MCF 10A (cell line): Measurements from ENCODE around the gene IFT25. TPM values are rescaled to one million over a fixed set of nuclear protein-coding genes. Genes with fewer than 3 reads are reported as not detected.

Experiments used
- BruUV-seq: library from RNA; stranded (reverse); fragments of 400-500 nt; replicated peaks from 2 replicates; lab custom pipeline; 2021; lab: Mats Ljungman, UMichigan
- CTCF ChIA-PET: fragments of 300-600 bp; sonication (Branson Sonifier 250); formaldehyde crosslinking; extraction: SDS; loops from one replicate; lab custom pipeline; 2021; ENCODE audit warnings: antibody characterized with exemption, inconsistent platforms; lab: Yijun Ruan, JAX
- POLR2A ChIA-PET: fragments of 300-600, 350-650 bp; sonication (Branson Sonifier 250); formaldehyde crosslinking; extraction: SDS; loops from one replicate; lab custom pipeline; 2020; ENCODE audit warnings: antibody characterized with exemption, inconsistent platforms; lab: Yijun Ruan, JAX
- DNase-seq: peaks from one replicate; pipeline ENCODE4 v3.0.0-alpha.2; 2018; ENCODE audit not compliant: unreplicated experiment
- H3K27ac Mint-ChIP-seq: one replicate; pipeline ENCODE4 v1.8.0; 2022; ENCODE audit warnings: mild to moderate bottlenecking, low read depth, mixed read lengths; ENCODE audit not compliant: unreplicated experiment
- H3K27me3 Mint-ChIP-seq: one replicate; pipeline ENCODE4 v1.8.0; 2022; ENCODE audit warnings: mixed read lengths; ENCODE audit not compliant: insufficient read depth, unreplicated experiment
- H3K36me3 Mint-ChIP-seq: one replicate; pipeline ENCODE4 v1.8.0; 2022; ENCODE audit warnings: mild to moderate bottlenecking, moderate library complexity, mixed read lengths; ENCODE audit not compliant: insufficient read depth, unreplicated experiment
- H3K4me1 Mint-ChIP-seq: one replicate; pipeline ENCODE4 v1.8.0; 2022; ENCODE audit warnings: mixed read lengths; ENCODE audit not compliant: insufficient read depth, unreplicated experiment
- H3K4me3 Mint-ChIP-seq: one replicate; pipeline ENCODE4 v1.8.0; 2022; ENCODE audit warnings: mild to moderate bottlenecking, moderate library complexity, mixed read lengths; ENCODE audit not compliant: unreplicated experiment
- H3K9me3 Mint-ChIP-seq: one replicate; pipeline ENCODE4 v1.8.0; 2022; ENCODE audit warnings: mixed read lengths; ENCODE audit not compliant: unreplicated experiment
- intact Hi-C: fragments of 100-400 bp; cut with micrococcal nuclease; formaldehyde crosslinking; loops from 2 replicates; pipeline ENCODE4 v1.14.1; 2022
- total RNA-seq: library from RNA; stranded (reverse); gene quantifications from 2 replicates; pipeline ENCODE4 v1.2.3, GENCODE V29; 2022
- TF ChIP-seq, protein P1 (sequence below): fragments of 200-600 bp; IDR thresholded peaks from one replicate; pipeline ENCODE4 v1.8.0; 2022; ENCODE audit warnings: antibody characterized with exemption, mild to moderate bottlenecking; ENCODE audit not compliant: unreplicated experiment

The IFT25 gene
- total RNA-seq, 1 experiment from 2014 or later: 22.3 TPM

DNA sequence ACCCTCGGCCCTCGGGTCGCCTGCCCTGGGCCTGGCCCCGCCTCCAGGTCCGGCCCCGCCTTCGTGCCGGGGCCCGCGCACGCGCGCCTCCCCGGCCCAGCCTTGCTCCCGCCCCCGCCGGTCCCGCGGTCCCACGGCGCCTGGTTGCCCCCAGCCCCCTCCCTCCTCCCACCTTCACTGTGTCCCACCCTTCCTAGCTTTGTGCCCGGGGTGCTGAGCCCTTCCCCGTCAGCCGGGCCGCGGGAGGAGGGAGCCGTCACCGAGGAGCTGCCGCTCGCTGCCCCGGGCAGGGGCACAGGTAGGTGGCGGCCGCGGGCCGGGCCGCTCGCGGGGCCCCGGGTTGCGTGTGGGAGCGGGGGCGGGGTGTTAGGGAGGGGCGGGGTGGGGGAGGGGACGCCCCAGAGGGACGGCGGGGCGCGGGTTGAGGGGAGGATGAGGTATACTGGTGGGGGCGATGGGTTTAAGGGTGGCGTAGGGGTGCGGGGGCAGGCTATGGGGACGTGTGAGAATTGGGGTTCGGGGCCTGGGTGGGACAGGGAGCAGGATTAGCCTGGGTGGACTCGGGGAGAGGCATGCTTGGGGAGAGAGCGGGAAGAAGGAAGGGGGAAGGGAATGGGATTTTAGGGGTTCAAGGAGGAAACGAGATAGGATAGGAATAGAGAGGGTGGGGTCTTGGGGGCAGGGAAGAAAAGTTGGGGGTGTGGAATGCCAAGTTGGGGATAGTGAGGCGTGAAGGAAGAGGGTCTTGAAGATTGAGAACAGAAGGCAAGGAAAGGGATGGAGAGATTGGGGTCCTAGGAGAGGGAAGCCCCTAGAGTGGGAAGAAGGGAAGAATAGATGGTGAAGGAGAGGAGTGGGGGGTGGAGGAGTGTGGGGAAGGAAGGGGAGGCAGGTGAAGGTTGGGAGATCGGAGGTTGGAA, 1.0 kb upstream of the IFT25 start, which contains the start of gene LRRC42:
TSS of gene LRRC42 (plus strand) at position 99 of the 920 bp plus-strand sequence. CDS start 5,650 bp downstream, outside the sequence.
- BruUV-seq: no TSS peak
- ChIA-PET POLR2A (interaction anchor here (0.6 to 3.2 kb wide), 17 partner anchors 10 to 541 kb away, joined by 3 to 35 read pairs (median 12); partner anchors contain the start of genes TCEANC2, TMEM59 and YIPF1), CTCF (interaction anchor here (0.6 to 5.9 kb wide), 14 partner anchors 10 to 102 kb away, joined by 3 to 59 read pairs (median 6); no protein-coding TSS in a partner anchor)
- no peak for DNase-seq
- H3K4me1 Mint-ChIP-seq: peaks cover 36% of the 10 kb centered on the region
- H3K4me3 Mint-ChIP-seq: peak within 1 kb of the TSS; percentile 85
- peaks cover 12% of the 10 kb centered on the region for H3K36me3 Mint-ChIP-seq
- TF ChIP-seq, protein P1, sequence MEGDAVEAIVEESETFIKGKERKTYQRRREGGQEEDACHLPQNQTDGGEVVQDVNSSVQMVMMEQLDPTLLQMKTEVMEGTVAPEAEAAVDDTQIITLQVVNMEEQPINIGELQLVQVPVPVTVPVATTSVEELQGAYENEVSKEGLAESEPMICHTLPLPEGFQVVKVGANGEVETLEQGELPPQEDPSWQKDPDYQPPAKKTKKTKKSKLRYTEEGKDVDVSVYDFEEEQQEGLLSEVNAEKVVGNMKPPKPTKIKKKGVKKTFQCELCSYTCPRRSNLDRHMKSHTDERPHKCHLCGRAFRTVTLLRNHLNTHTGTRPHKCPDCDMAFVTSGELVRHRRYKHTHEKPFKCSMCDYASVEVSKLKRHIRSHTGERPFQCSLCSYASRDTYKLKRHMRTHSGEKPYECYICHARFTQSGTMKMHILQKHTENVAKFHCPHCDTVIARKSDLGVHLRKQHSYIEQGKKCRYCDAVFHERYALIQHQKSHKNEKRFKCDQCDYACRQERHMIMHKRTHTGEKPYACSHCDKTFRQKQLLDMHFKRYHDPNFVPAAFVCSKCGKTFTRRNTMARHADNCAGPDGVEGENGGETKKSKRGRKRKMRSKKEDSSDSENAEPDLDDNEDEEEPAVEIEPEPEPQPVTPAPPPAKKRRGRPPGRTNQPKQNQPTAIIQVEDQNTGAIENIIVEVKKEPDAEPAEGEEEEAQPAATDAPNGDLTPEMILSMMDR: peak; percentile 16
- intact Hi-C loops: no loop called here
- peak within 1 kb of the TSS; percentile 75 for H3K27ac Mint-ChIP-seq
- no peaks in the 10 kb centered on the region for H3K9me3 Mint-ChIP-seq
- H3K27me3 Mint-ChIP-seq: no peaks in the 10 kb centered on the region

DNA sequence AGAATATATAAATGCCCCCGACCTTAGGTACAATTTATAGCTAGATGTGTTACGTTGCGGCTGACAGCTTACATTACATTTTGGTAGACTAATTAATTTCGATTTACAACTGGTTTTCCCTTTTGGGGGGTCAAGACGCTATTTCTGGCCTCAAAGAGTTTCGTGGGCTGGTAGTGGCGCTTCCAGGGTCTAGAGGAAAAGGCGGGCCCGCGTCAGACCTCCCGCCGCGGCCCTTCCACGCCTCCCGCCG, 391 bp downstream of the IFT25 start:
- Mint-ChIP-seq H3K27me3 (no peaks in the 10 kb centered on the region), H3K27ac (peak overlapping the region; percentile 75), H3K4me1 (peaks cover 37% of the 10 kb centered on the region), H3K36me3 (peaks cover 6% of the 10 kb centered on the region), H3K4me3 (peak overlapping the region; percentile 85), H3K9me3 (no peaks in the 10 kb centered on the region)
- no TSS peak for BruUV-seq
- intact Hi-C loops: no loop called here
- no peak for DNase-seq
- CTCF ChIA-PET: interaction anchor here (0.7 to 3.1 kb wide), 8 partner anchors 11 to 84 kb away, joined by 3 to 27 read pairs (median 6); no protein-coding TSS in a partner anchor
- POLR2A ChIA-PET: interaction anchor here (0.7 to 3.2 kb wide), 22 partner anchors 11 to 943 kb away, joined by 3 to 35 read pairs (median 6); partner anchors contain the start of genes NDC1, TCEANC2, TMEM59 and YIPF1
- TF ChIP-seq, protein P1: no peak

DNA sequence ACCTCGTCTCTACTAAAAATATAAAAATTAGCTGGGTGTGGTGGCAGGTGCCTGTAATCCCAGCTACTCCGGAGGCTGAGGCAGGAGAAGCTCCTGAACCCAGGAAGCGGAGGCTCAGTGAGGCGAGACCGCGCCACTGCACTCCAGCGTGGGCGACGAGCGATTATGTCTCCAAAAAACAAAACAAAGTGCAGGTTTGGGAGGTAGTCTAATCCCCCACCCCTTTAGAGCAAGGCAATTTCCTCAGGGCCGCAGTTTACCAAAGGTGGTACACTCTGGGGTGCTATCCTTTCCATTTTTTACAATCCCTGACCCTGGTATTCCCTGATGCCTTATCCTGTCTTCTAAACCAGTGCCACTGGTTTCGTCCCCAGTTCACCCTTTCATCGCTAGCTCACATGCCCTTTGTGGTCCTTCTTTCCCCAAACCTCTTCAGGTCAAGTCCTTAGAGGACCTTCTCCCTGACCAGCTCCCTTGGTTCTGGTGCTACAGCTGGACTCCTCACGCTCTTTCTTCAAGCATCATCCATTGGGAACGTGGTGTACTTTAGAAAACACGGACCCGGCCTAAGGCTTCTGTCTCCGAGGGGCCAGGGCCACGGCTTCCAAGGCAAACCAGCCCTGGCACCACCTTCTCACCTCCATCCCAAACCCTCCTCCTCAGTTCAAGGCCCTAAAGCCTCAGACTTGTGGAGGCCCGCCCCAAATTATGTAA, 873 bp downstream of the IFT25 start:
- ChIA-PET CTCF (interaction anchor here (0.7 to 3.1 kb wide), 8 partner anchors 11 to 84 kb away, joined by 3 to 27 read pairs (median 6); no protein-coding TSS in a partner anchor), POLR2A (interaction anchor here (0.7 to 3.2 kb wide), 20 partner anchors 10 to 943 kb away, joined by 3 to 35 read pairs (median 6); partner anchors contain the start of genes NDC1, TCEANC2, TMEM59 and YIPF1)
- intact Hi-C loops: no loop called here
- Mint-ChIP-seq H3K27me3 (no peaks in the 10 kb centered on the region), H3K4me1 (peaks cover 34% of the 10 kb centered on the region), H3K4me3 (peak overlapping the region; percentile 85), H3K27ac (peak overlapping the region; percentile 75), H3K36me3 (peaks cover 6% of the 10 kb centered on the region), H3K9me3 (no peaks in the 10 kb centered on the region)
- DNase-seq: no peak
- TF ChIP-seq, protein P1: no peak
- TSS peak; percentile 24 for BruUV-seq
